ENCODE results near the gene GOT1.

Gene GOT1

GRCh38 chr10:99394256-99394655, 36.2 kb downstream of the GOT1 start:
- no peak for DNase-seq

DNA sequence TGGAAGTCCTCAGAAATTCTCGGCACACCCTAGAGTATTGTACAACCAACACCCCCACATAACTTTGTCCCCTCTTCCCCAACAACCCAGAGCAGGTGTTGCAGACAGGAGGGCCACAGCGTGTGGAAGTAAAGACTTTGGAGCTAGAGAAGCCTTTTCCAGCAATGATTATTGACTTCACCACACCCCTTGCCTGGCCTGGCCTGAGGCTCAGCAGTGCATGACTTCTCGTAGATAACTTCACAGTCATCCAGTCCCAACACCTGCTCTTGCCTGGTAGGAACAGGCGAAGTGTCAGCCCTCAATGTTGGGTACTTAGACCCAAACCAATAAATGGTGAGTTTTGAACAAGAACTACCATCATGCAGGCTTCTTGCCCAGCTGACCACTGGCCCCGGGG, 36.7 kb downstream of the GOT1 start:
- DNase-seq, result no peak

- DNase-seq, result no peak
These were observed 37.4 kb downstream of the GOT1 start for GRCh38 chr10:99393036-99393435.

GRCh38 chr10:99391346-99391745, 39.1 kb downstream of the GOT1 start:
- DNase-seq, result no peak

DNA sequence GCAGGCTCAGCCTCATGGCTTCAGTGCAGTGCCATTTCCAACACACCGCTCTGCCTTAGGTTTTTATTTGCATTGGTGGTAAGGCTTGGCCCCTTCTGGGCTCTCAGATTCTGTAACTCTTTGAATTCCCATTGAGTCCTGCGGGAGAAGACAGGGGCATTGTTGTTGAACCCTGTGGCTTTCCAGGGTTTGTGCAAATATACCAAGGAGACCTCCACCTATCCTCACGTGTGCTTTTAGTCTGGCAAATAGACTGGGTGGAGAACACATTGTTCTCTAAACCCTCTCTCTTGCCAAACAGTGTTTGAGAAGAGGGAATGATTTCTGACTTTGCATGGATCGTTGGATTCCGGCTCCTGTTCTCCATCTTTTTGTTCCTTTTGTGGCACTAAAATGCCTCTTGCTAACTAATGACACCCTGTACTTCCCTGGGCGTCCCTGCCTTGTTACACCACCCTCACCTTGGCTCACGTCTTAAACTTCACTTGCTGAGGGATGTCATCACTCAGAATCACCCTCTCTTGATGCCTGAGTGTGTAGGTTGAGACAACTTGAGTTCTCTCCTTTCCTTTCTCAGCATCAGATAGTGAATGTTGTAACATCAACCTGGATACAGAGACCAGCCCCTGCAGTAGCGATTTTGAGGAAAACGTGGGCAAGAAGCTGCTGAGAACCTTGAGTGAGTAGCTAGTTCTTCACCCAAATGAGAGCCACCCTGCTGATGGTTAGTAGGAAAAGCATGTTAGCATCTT, 40.5 kb downstream of the GOT1 start:
- no peak for DNase-seq

GRCh38 chr10:99387541-99387940, 42.9 kb downstream of the GOT1 start:
- DNase-seq, result no peak

GRCh38 chr10:99387071-99387470, 43.4 kb downstream of the GOT1 start:
- DNase-seq, result no peak

DNA sequence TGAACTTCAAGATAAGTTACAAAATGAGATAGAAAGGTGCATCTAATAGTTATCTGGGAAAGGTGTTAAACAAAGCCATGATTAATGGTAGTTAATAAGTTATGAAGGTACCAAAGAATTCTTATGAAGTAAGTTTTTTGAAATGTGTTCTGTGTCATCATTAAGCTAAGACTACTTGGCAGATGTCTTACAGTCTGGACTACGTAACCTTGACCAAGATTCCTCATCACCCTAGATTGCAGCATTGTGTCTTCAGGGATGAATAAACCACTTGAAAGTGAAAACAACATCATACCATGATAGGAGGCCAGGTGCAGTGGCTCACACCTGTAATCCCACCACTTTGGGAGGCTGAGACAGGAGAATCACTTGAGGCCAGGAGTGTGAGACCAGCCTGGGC, 48.2 kb downstream of the GOT1 start:
- no peak for DNase-seq

DNA sequence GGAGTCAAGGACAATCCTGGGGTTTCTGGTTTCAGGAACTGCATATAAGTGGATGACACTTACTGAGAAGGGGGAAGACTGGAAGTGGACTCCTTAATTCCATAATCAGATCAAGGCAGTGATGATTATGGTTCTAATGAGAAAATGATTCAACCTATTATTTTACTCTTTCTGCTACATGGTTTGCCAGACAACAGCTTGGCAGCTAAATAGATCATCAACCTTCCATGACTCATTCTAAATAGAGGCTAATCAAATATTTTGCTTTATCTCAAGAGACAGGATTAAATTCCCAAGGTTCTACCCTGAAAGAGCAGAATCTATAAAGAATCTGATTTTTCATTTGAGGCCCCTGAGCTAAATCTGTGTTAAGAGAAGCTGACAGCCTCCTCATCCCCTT, 55.0 kb downstream of the GOT1 start:
- DNase-seq, result no peak

DNA sequence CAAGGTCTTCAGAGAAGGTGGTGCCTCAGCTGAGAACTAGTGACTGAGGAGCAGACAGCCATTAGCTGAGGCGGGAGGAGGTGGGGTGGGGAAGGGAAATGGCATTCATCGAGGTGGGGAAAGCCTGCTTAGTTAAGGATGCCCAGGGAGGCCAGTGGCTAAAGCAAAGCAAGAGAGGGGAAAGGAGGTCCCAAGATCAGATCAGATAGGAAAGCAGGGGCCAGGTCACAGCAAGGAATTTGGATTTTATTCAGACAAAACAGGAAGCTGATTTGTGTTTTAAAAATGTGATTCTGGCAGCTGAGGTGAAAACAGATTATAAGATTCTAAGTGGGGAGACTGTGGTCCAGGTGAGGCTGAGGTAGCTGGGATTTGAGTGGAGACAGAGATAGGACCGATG, 55.5 kb downstream of the GOT1 start:
- no peak for DNase-seq

DNA sequence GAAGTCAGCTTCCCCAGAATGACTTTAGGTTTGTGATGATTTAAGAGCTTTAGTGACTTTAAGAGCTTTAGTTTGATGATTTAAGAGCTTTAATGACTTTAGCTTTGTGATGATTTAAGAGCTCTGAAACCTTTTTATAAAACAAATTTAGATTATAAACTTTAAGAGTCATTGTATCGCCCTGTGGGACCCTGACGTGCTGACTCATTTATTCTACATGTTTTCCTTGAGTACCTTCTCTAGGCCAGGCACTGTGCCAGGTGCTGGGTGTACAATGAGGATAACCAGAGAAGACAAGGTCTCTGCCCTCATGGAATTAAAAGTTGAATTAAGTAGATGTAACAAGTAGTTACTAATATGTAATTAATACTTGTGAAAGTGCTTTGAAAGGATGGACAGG, 55.9 kb downstream of the GOT1 start:
- no peak for DNase-seq

GRCh38 chr10:99372546-99373271, 57.7 kb downstream of the GOT1 start:
- DNase-seq, result no peak

DNA sequence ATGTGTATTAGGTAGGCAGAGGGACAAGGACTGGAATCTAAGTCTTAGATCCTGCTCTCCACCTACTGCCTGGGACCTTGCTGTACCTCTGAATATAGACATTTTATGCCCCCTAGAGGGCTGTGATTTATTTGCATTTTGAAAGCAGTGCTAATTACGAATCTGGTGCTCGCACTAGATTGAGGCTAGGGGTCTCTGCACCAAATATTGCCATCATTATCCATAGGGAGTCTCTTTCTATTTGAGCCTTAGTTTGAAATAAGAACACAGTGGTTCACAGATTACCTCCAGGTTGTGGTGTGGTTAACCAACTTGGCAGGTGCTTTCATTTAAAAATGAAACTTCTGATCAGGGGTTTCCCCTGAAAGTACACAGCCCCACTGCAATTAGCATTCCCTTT, 59.4 kb downstream of the GOT1 start:
- DNase-seq, result no peak

DNA sequence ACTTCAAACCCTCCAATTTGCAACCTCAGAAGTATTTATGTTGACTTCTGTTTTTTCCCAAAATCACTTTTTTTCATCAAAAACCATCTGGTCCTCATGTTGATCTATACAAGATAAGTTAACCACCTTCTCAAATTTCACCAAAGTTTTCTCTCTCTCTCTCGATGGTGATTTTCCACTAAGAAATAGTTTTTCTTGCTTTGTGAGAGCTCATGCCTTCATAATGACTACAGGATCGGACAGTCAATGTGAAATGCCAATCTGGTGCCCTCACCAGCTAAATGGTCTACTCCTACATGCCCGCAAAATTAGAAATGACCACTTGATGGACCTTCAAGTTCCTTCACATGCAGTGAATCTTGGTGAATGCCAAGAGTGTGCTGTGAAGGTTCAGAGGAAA, 60.9 kb downstream of the GOT1 start:
- no peak for DNase-seq

- DNase-seq, result no peak
These were observed 61.3 kb downstream of the GOT1 start for GRCh38 chr10:99369126-99369525.

DNA sequence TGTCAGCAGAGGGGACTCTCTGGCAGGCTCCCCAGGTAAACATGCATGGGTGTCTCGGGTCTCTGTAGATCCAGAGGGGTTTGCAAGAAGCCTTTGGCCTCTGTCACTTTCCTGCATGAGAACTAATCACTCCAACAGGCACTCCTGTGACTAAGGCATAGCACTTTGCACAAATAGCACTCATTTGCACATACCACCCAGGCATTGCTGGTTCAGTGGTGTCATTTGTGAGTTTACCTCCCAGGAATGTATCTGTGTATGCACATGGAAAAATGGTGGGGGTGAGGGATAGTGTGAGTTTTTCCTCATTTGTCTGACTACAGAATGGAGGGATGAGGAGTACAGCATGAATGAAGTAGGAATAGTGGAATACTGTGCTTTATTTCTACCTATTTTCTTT, 61.8 kb downstream of the GOT1 start:
- DNase-seq, result no peak

DNA sequence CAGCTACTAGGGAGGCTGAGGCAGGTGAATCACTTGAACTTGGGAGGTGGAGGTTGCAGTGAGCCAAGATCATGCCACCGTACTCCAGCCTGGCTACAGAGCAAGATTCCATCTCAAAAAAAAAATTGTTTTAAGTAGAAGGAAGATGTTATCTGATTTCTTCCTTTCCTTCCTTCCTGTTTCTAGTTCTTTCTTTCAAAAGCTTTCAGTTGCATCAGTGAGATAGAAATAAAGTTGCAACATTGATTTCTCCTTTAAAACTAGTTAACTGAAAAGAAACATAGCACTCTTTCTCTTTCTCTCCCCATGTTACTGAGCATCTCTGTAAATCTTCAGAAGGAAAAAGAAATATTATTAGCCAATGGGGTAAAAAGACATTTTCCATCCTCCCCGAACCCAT, 63.8 kb downstream of the GOT1 start:
- no peak for DNase-seq

GRCh38 chr10:99365736-99366135, 64.7 kb downstream of the GOT1 start:
- DNase-seq, result no peak

DNA sequence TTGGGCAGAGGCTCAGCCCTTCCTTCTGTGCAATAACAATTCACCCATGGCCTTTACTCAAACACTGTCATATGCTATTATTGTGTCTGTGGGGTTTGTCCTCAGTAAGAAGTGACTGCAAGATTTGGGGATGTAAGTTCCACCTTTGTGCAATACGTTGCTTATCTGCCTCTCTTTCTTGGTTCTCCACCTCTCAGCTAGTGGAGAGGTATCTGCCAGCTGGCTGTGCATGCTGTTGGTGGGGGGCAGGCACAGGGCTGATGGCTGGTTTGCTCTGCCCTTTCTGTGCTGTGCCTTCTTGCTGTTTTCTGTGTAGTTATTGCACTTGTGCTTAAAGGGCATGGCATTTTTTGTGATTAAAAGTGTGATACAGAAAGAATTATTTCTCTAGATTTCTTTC, 65.1 kb downstream of the GOT1 start:
- no peak for DNase-seq

DNA sequence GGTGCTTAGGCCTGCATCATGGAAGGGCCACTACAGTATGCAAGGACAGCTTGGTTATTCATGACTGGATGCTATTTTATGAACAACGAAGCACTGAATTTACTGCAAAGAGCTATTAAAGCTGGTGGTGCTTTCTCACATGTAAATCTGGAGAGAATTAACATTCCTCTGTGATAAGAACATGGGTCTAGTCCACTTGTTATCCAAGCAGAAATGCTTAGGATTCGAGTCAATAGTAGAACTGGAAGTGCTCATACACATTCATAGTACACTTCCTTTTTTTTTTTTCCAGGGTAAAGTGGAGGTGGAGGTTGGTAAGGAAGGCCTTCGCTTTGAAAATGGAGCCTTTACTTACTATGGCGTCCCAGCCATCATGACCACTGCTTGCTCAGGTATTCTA, 66.3 kb downstream of the GOT1 start:
- no peak for DNase-seq

DNA sequence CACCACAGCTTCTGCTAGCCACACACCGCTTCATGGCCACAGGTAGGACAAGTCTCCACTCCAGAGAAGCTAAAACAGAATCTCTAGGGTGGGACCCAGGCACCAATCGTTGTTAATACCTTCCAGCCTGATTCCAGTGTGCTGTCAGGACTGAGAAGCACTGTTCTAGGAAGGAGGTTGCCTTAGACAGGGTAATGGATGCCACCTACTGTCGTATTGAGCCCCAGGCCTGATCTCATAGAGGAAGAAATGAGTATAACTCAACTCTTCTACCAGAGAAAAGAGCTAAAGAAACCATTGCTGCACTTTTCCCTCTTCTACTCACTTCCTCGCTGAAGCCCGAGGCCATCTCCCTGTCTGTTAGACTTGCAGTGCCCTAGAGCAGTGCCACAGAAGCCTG, 69.5 kb downstream of the GOT1 start:
- DNase-seq, result no peak

- no peak for DNase-seq
These were observed 72.3 kb downstream of the GOT1 start for GRCh38 chr10:99358101-99358500.

- DNase-seq, result no peak
These were observed 72.7 kb downstream of the GOT1 start for GRCh38 chr10:99357691-99358090.

DNA sequence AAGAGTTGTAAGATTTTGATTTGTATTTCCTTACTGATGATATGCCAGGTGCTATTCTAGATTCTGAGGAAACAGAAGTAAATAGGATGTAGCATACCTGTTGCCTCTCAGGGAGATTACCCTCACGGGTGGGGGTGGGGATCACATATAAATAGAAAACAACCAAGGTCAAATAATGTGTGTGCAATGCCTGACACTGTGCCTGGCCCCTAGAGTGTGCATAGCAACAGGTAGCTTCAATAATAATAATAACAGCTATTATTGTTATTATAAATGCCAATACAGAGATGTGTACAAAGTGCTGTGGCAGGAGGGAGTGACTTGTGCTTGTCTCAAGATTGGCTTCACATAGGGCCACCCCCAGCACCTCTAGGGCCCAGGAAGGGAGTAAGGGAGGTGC, 77.2 kb downstream of the GOT1 start:
- DNase-seq, result no peak

DNA sequence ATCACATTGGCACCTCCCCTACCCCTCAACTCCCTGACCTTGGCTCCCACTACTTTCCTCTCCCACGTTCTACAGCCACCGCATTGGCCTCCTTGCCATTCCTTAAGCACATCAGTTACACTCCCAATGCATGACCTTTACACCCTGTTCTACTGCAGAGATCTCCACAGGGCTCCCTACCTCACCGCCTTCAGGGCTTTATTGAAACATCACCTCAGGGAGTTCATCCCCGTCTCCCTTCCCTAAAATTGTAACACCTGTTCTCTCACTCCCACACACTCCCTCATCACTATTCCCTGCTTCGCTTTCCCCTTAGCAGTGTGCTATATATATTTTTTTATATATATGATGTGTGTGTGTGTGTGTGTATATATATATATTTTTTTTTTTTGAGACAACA, 82.8 kb downstream of the GOT1 start:
- no peak for DNase-seq
